Measurements from ENCODE around the gene NFIC. TPM values are rescaled to one million over a fixed set of nuclear protein-coding genes. Genes with fewer than 3 reads are reported as not detected.
A peak's percentile ranks its signal among the peaks of the same experiment; 100 is the strongest.

Gene NFIC
- total and polyA plus RNA-seq, 2 of the 4 experiments (the other 2 are of a cell fraction) = 21.9 to 32.1 TPM

- H4K20me1 ChIP-seq (ENCODE audit: insufficient read depth, low read length) = peaks cover 36% of the 10 kb centered on the region
- H3K18ac ChIP-seq (ENCODE audit: low read depth, low read length) = no peak overlapping the region
- peak overlapping the region; percentile 96 for H3K4me2 ChIP-seq (ENCODE audit: low read depth, low read length)
- no peak overlapping the region for H2BK5ac ChIP-seq (ENCODE audit: low read depth, low read length, poor library complexity, severe bottlenecking)
- peak overlapping the region; percentile 75 for H3K4me3 ChIP-seq (ENCODE audit: insufficient read depth, low read depth, low read length)
- dilution Hi-C loops (cut with HindIII; ENCODE audit: low sequenced_read_pairs, unreplicated experiment) (no loop called here), in situ Hi-C loops (cut with MboI; ENCODE audit: low sequenced_read_pairs) (no loop called here), intact Hi-C loops (cut with micrococcal nuclease) (no loop called here)
- H3K36me3 ChIP-seq (ENCODE audit: control insufficient read depth, insufficient read depth, low read length) = no peaks in the 10 kb centered on the region
- TF ChIP-seq RAD21 (IDR thresholded peaks at IDR 0.05; ENCODE audit: low read length) (no peak), RFX5 (IDR thresholded peaks at IDR 0.05; ENCODE audit: low read depth, low read length) (no peak), USF2 (IDR thresholded peaks at IDR 0.05; ENCODE audit: low read depth, low read length) (no peak), NFE2L2 (IDR thresholded peaks at IDR 0.05; ENCODE audit: low read depth, low read length) (no peak)
- WGBS, 2 experiments (ENCODE audit: extremely low coverage in 2 of 2, insufficient read length in 1 of 2) = 51% methylated on average over 13 of the region's 27 CpGs; no CpG with 5 or more reads in 1 of the 2 experiments
- H3K56ac ChIP-seq (ENCODE audit: extremely low read depth, insufficient read depth, low read length) = no peak overlapping the region
- POLR2A ChIA-PET (ENCODE audit: unreplicated experiment) = no interaction called here
- no peak overlapping the region; a peak in 1 of 4 replicates for H4K8ac ChIP-seq (ENCODE audit: low read depth in 2 of 2, low read length in 2 of 2)
- no peak overlapping the region for H2BK20ac ChIP-seq (ENCODE audit: low read depth, low read length)
- H3K9me3 ChIP-seq (ENCODE audit: control insufficient read depth, insufficient read depth, low read length) = no peaks in the 10 kb centered on the region
- peak overlapping the region; percentile 33 for H3K14ac ChIP-seq (replicated peaks; ENCODE audit: low read depth, low read length)
- peaks cover 14 to 51% of the 10 kb centered on the region in 2 experiments; a peak in 3 of 4 replicates for H3K79me1 ChIP-seq (ENCODE audit: low read depth in 1 of 2, low read length in 2 of 2)
- H2AFZ ChIP-seq (replicated peaks; ENCODE audit: low read length, poor library complexity) = peak overlapping the region; percentile 92
- no peak overlapping the region; the same call in 1 of the 2 replicates for H3K27ac ChIP-seq (ENCODE audit: insufficient read depth, low read length)
- DNase-seq = no peak
- no peak for ATAC-seq (ENCODE audit: low read depth)
- H2AK5ac ChIP-seq (ENCODE audit: low read depth, low read length) = peak overlapping the region; percentile 71
- no peak overlapping the region for H2BK15ac ChIP-seq (ENCODE audit: low read depth, low read length)
- no peaks in the 10 kb centered on the region for H3K27me3 ChIP-seq (ENCODE audit: control insufficient read depth, insufficient read depth, low read length)
- H3K4ac ChIP-seq (ENCODE audit: low read depth, low read length) = peak overlapping the region; percentile 81; the same call in 1 of the 2 replicates
- H3K23ac ChIP-seq (ENCODE audit: low read depth, low read length) = peak overlapping the region; percentile 81
- H4K5ac ChIP-seq (ENCODE audit: low read depth, low read length) = no peak overlapping the region
- peaks cover 6% of the 10 kb centered on the region; the same call in 1 of the 2 replicates for H3K9me1 ChIP-seq (ENCODE audit: insufficient read depth, low read length)
- peak overlapping the region; percentile 24 for H4K91ac ChIP-seq (ENCODE audit: insufficient read depth, low read depth, low read length)
- 0 out of 2 replicates have a peak overlapping the region, but pooled peaks have one; percentile 10 for H2BK120ac ChIP-seq (ENCODE audit: low read depth, low read length)
- peak overlapping the region; percentile 98 for H2AK9ac ChIP-seq (replicated peaks; ENCODE audit: low read depth, low read length, poor library complexity)
- no TSS peak for BruUV-seq (replicated peaks)
- CTCF ChIA-PET = no interaction called here
- H3K4me1 ChIP-seq (ENCODE audit: control insufficient read depth, insufficient read depth, low read length) = peaks cover 12% of the 10 kb centered on the region
- H3K9ac ChIP-seq (ENCODE audit: low read depth, low read length) = no peak overlapping the region
These were observed 4.8 kb upstream of the NFIC start for GRCh38 chr19:3361384-3362216.
